DOHH2 (cell line): ENCODE results near the gene XYLT2.
"Not testable (repeated sequence)": the region's sequence is repeated elsewhere in the genome, so short reads cannot be mapped to it uniquely, and the experiment has no call there.

ENCODE experiments used
- EZH2phosphoT487 ChIP-seq: fragments of 200-600 bp; sonication (generic); IDR thresholded peaks from 2 replicates; pipeline ENCODE4 v1.6.1; 2017; ENCODE audit warnings: borderline replicate concordance, mild to moderate bottlenecking, antibody characterized with exemption, low read length, moderate library complexity, mixed read lengths
- TF ChIP-seq, protein P1 (sequence below): fragments of 200-600 bp; sonication (generic); IDR thresholded peaks from one replicate; pipeline ENCODE4 v1.5.1; 2014; ENCODE audit warnings: antibody characterized with exemption, mild to moderate bottlenecking, low read depth, low read length; ENCODE audit not compliant: poor library complexity, severe bottlenecking

DNA sequence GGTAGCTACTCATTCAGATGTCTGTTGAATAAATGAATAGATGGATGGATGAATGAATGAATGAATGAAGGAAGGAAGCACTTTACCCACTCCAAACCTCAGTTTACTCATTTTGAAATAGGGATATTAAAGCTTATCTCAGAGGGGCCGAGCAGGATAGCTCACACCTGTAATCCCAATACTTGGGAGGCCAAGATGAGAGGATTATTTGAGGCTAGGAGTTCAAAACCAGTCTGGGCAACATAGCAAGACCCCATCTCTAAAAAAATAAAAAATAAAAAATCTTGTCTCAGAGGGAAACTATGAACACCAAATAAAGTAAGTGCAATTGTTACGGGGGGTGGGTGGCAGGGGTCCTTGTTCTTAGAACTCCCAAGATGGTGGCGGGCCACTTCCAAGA lies 52.7 kb downstream of the XYLT2 start:
- TF ChIP-seq, protein P1, sequence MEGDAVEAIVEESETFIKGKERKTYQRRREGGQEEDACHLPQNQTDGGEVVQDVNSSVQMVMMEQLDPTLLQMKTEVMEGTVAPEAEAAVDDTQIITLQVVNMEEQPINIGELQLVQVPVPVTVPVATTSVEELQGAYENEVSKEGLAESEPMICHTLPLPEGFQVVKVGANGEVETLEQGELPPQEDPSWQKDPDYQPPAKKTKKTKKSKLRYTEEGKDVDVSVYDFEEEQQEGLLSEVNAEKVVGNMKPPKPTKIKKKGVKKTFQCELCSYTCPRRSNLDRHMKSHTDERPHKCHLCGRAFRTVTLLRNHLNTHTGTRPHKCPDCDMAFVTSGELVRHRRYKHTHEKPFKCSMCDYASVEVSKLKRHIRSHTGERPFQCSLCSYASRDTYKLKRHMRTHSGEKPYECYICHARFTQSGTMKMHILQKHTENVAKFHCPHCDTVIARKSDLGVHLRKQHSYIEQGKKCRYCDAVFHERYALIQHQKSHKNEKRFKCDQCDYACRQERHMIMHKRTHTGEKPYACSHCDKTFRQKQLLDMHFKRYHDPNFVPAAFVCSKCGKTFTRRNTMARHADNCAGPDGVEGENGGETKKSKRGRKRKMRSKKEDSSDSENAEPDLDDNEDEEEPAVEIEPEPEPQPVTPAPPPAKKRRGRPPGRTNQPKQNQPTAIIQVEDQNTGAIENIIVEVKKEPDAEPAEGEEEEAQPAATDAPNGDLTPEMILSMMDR: not testable (repeated sequence)
- TF ChIP-seq EZH2phosphoT487: not testable (repeated sequence)
